GM20000 (cell line): ENCODE measurements around the gene MIER3.

ENCODE experiments used
- DNase-seq: peaks from one replicate; pipeline ENCODE4 v3.0.0; 2012; ENCODE audit warnings: low spot score
- TF ChIP-seq, protein P1 (sequence below): IDR thresholded peaks from 2 replicates; pipeline ENCODE4 v1.5.1; 2012; ENCODE audit warnings: mild to moderate bottlenecking, control low read depth; ENCODE audit errors: extremely low read depth, missing control alignments

MIER3 gene

DNA sequence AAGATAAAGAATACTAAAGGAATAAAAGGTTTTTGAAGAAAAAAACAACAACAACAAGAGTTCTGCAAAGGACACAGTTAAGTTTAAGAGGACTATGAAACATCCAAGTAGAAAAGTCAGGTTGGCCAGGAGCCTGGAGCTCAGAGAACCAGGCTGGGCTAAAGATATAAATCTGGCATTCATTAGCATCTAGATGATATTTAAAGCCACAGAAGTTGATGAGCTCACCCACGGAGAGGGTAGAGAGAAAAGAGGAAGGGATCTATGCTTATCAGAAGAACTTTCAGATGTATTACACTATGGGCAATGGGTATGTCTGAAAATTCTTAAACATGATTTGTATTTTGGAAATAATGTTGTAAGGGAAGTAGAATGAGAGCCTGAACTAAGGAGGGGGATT, 9.9 kb downstream of the MIER3 start:
- TF ChIP-seq, protein P1, sequence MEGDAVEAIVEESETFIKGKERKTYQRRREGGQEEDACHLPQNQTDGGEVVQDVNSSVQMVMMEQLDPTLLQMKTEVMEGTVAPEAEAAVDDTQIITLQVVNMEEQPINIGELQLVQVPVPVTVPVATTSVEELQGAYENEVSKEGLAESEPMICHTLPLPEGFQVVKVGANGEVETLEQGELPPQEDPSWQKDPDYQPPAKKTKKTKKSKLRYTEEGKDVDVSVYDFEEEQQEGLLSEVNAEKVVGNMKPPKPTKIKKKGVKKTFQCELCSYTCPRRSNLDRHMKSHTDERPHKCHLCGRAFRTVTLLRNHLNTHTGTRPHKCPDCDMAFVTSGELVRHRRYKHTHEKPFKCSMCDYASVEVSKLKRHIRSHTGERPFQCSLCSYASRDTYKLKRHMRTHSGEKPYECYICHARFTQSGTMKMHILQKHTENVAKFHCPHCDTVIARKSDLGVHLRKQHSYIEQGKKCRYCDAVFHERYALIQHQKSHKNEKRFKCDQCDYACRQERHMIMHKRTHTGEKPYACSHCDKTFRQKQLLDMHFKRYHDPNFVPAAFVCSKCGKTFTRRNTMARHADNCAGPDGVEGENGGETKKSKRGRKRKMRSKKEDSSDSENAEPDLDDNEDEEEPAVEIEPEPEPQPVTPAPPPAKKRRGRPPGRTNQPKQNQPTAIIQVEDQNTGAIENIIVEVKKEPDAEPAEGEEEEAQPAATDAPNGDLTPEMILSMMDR: no peak
- no peak for DNase-seq

DNA sequence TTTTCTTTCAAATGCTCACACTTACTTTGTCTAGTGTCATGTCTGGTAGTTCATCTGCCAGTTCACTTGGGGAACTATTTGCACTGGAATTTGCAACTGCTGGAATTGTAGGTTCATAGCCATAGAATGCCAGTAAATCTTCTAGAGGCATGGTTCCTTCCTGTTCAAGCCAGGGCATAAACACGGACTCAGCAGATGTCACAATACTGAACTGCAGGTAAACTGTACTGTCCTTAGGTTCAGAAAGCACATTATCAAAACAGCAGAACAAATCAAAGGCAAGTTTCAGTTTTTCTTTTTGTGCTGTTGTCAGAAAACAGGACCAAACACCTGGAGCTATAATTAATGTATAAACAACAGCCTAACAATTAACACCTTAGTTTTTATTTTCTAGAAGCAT, 13.1 kb downstream of the MIER3 start:
- TF ChIP-seq, protein P1: no peak
- no peak for DNase-seq

DNA sequence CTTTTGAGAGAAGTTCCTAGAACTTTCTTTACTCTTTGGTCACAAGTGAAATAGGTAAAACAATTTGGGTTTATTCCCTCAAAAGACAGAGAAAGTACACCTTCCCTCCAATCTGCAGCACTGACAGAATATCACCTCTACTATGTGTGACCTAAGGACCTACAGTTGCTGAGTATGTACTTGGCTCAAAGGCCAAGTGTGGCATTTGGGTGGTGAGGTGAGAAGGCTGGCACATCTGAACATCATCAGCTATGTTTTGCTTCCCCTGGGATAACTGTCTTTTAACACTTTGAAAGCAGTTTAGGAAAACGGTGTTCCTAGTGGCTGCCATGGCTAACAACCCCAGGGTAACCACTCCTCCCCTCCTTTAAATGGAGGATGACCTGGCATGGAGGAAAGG, 17.6 kb downstream of the MIER3 start:
- TF ChIP-seq, protein P1: no peak
- DNase-seq: no peak

DNA sequence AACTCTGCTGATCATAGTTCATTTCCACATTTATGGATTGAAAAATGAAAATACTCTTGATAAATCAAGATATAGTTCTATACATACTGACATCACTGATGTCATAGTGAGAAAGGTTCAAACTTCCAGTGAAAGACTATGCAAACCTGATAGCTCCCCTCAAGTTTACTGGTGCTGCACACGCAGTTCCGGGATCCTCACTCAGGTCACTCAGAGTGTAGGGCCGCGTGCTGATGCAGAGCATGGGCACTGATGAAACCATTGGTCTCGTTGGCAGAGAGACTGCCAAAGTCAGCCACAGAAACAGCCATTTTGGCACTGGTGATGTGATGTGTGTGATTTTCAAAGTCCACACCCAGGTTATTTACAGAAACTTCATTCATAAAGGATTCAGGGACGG, 29.0 kb downstream of the MIER3 start:
- no peak for DNase-seq
- TF ChIP-seq, protein P1: no peak

DNA sequence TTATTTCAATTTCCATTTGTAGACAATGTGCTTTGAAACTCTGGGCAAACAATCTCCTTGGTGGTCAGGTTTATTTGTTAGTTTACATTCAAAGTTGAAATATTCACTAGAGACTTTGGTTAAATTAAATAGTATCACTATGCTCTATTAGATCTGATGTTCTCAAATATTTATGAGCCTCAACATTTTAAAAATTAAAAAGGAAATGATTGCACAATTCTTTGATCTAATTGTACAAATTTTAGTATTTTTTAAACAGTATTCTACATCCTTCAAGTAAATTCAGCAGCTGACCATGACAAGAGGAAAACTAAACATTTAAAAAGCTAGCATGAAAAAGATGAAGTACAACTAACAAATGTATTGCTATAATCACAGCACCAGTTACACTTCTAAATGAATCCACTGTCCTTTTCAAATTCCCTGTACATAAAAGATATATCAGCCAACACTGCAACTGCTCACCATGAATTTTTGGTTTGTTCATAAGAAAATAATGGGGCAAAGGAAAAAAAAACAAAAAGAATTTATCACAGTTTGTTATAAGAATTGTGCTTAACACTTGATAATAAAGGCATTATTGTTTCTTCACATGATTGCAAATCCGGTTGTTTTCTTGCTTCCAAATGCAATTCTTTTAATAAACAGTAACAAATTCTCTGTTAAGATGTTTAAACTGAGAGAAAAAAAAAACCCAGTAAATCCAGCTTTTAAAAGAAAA, 31.8 kb downstream of the MIER3 start:
- DNase-seq: no peak
- TF ChIP-seq, protein P1: no peak

DNA sequence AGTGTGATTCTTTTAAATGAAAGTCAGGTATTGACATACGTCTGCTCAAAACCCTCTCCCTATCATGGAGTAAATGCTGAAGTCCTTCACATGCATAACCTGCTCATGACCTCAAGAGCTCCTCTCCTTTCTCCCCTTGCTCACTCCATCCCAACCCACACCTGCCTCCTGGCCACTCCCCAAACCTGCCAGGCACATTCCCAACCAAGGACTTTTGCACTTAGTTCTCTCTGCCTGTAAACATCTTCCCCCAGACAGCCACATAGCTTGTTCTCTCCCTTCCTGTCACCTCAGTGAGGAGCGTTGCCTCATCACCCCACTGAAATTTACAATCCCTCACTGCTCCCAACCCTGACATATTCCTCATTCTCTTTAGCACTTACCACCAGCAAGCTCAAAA, 33.9 kb downstream of the MIER3 start:
- TF ChIP-seq, protein P1: no peak
- DNase-seq: no peak

DNA sequence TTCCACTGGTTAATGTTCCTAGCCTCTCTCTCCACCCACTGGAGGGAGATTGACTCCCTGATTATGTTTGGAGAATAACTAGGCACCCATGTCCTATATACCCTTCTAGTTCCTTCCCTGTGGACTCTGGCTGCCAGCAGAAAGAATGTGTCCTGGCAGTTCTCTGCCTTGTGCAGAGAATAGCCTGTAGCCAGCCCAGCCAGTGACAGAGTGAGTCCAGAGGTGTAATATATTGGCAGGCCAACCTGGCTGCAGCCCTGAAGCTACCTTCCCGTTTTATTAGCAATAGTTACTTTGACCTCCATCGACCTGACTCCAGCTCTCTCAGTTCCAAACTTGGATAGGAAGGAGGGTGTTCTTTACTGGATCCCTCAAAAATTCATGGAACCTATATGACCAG, 34.4 kb downstream of the MIER3 start:
- no peak for DNase-seq
- TF ChIP-seq, protein P1: no peak
